Right ventricle myocardium superior (tissue), 1 donor: ENCODE measurements around the gene KATNA1. TPM values are rescaled to one million over a fixed set of nuclear protein-coding genes. Genes with fewer than 3 reads are reported as not detected.
A peak's percentile ranks its signal among the peaks of the same experiment; 100 is the strongest.
"Not testable (repeated sequence)": the region's sequence is repeated elsewhere in the genome, so short reads cannot be mapped to it uniquely, and the experiment has no call there.

Experiments
- ATAC-seq: fragments of 200-7000 bp; cut with Tn5 transposase; one replicate; pipeline ENCODE4 v1.9.1; 2020; ENCODE audit warnings: mild to moderate bottlenecking; ENCODE audit not compliant: poor library complexity
- DNase-seq: peaks from one replicate; pipeline ENCODE4 v3.0.0-alpha.2; 2020
- intact Hi-C: fragments of 100-400 bp; cut with DNase I; formaldehyde crosslinking; loops from one replicate; pipeline ENCODE4 v1.11.2; 2022
- long read RNA-seq: library from polyadenylated mRNA; unstranded; transcript quantifications from one replicate; pipeline ENCODE4 v2.0.0, GENCODE V29; 2021
- total RNA-seq: library from RNA; stranded (reverse); fragmentation: NEBNext Ultra II Directional; extraction: Animal tissue kit (Norgen Biotek cat#: 25700); gene quantifications from one replicate; pipeline ENCODE4 v1.2.1, GENCODE V29; 2021
- donor health status: DM: no; HTN: yes; CAD: no; lungs with severe emphysema.

Gene KATNA1
- total RNA-seq, result 12.0 TPM
- long read RNA-seq, transcript KATNA1-203 (11 exons, 1,984 nt), result major isoform, 34 of 36 reads
- long read RNA-seq, partial matches to known transcripts, result 0 of 36 reads
- long read RNA-seq, other reads (novel, unspliced or antisense), result 2 of 36 reads

GRCh38 chr6:149648148-149649145 is at the start of gene KATNA1:
Gene KATNA1 (minus strand): TSS chr6:149648714. CDS start chr6:149638547, 10,167 bp downstream.
- intact Hi-C loops, result loop anchor here (5.0 kb wide), 1 partner anchor 81 kb away; the partner anchor contains the start of gene GINM1
- peak; percentile 92 for DNase-seq
- ATAC-seq, result peak; percentile 99

GRCh38 chr6:149698175-149698574 is 49.7 kb upstream of the KATNA1 start:
- ATAC-seq (no peak), DNase-seq (no peak)
- intact Hi-C loops, result no loop called here

GRCh38 chr6:149696901-149697300 is 48.4 kb upstream of the KATNA1 start:
- no peak for DNase-seq
- ATAC-seq, result no peak
- intact Hi-C loops, result no loop called here

- no peak for DNase-seq
- no peak for ATAC-seq
- intact Hi-C loops, result no loop called here
These were observed 46.4 kb upstream of the KATNA1 start for GRCh38 chr6:149694921-149695320.

- intact Hi-C loops, result no loop called here
- no peak for DNase-seq
- ATAC-seq, result no peak
These were observed 42.7 kb upstream of the KATNA1 start for GRCh38 chr6:149691201-149691600.

GRCh38 chr6:149686230-149686629 is 37.7 kb upstream of the KATNA1 start:
- DNase-seq (no peak), ATAC-seq (peak; percentile 42)
- intact Hi-C loops, result no loop called here

- ATAC-seq (peak; percentile 87), DNase-seq (no peak)
- intact Hi-C loops, result no loop called here
These were observed 34.8 kb upstream of the KATNA1 start for GRCh38 chr6:149683256-149683859.

- intact Hi-C loops, DNase-seq, ATAC-seq: not testable (repeated sequence)
These were observed 33.3 kb upstream of the KATNA1 start for GRCh38 chr6:149681845-149682244.

GRCh38 chr6:149681209-149681608 is 32.7 kb upstream of the KATNA1 start:
- intact Hi-C loops, result no loop called here
- DNase-seq (no peak), ATAC-seq (no peak)

GRCh38 chr6:149680503-149680902 is 32.0 kb upstream of the KATNA1 start:
- ATAC-seq (no peak), DNase-seq (no peak)
- intact Hi-C loops, result no loop called here

- intact Hi-C loops, ATAC-seq, DNase-seq: not testable (repeated sequence)
These were observed 23.8 kb upstream of the KATNA1 start for GRCh38 chr6:149672265-149672664.

GRCh38 chr6:149660028-149660427 is 11.5 kb upstream of the KATNA1 start:
- intact Hi-C loops, result no loop called here
- DNase-seq (no peak), ATAC-seq (no peak)

- no peak for ATAC-seq
- DNase-seq, result no peak
- intact Hi-C loops, result no loop called here
These were observed 8.9 kb upstream of the KATNA1 start for GRCh38 chr6:149657441-149657840.

- ATAC-seq (no peak), DNase-seq (no peak)
- intact Hi-C loops, result no loop called here
These were observed 2.5 kb upstream of the KATNA1 start for GRCh38 chr6:149651056-149651455.

- DNase-seq (no peak), ATAC-seq (no peak)
- intact Hi-C loops, result loop anchor here (5.0 kb wide), 1 partner anchor 79 kb away; the partner anchor contains the start of gene GINM1
These were observed 1.9 kb downstream of the KATNA1 start for GRCh38 chr6:149646599-149646998.

- ATAC-seq (no peak), DNase-seq (no peak)
- intact Hi-C loops, result no loop called here
These were observed 5.5 kb downstream of the KATNA1 start for GRCh38 chr6:149642829-149643580.

- DNase-seq, result no peak
- no peak for ATAC-seq
- intact Hi-C loops, result no loop called here
These were observed 12.4 kb downstream of the KATNA1 start for GRCh38 chr6:149636124-149636523.

- intact Hi-C loops, result no loop called here
- DNase-seq, result no peak
- no peak for ATAC-seq
These were observed 14.2 kb downstream of the KATNA1 start for GRCh38 chr6:149634315-149634714.
